ENCODE results near the gene SLC8A3. TPM values are rescaled to one million over a fixed set of nuclear protein-coding genes. Genes with fewer than 3 reads are reported as not detected.

The SLC8A3 gene
- total RNA-seq, 1 experiment from 2014 or later: not detected

DNA sequence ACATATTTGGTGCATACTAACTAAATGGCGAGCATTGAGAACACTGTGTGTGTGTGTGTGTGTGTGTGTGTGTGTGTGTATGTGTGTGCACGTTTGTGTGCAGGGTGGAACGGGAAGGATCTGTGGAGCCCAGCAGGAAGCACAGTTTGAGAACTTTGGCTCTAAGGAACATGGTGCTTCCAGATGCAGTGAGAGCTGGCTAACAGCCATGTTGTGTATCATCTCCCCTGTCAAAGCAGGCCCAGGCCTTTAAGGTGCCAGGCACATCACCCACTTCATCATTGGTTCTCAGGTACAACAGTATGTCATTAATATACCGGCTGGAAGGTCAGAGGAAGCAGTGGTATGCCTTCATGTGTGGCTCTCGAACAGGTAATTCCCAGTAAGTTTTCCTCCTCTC lies 72.5 kb downstream of the SLC8A3 start:
- peaks cover 64% of the 10 kb centered on the region for H3K27me3 ChIP-seq (ENCODE audit: insufficient read depth, low read length)
- intact Hi-C loops (cut with micrococcal nuclease): no loop called here
- ChIA-PET CTCF (no interaction called here), RAD21 (ENCODE audit: low non-redundant PET in 1 of 2, low total read pairs in 2 of 2, uncharacterized antibody in 2 of 2, unreplicated experiment in 2 of 2) (no interaction called here), POLR2A (no interaction called here)
- no peaks in the 10 kb centered on the region for H3K9me2 ChIP-seq (ENCODE audit: insufficient read depth)
- DNase-seq (ENCODE audit: low read depth, low spot score): no peak
- no peaks in the 10 kb centered on the region for H3K79me2 ChIP-seq (ENCODE audit: insufficient read depth, low read length)
- H3K4me2 ChIP-seq (ENCODE audit: low read length): no peak overlapping the region
- no peaks in the 10 kb centered on the region for H3K36me3 ChIP-seq (ENCODE audit: control insufficient read depth in 1 of 2, insufficient read depth in 2 of 2, low read length in 2 of 2)
- H4K20me1 ChIP-seq (ENCODE audit: insufficient read depth): no peaks in the 10 kb centered on the region
- no peak overlapping the region for H3K4me3 ChIP-seq (replicated peaks in 1 of 2; ENCODE audit: low read depth in 1 of 2, low read length in 2 of 2)
- no peak overlapping the region for H3K27ac ChIP-seq (ENCODE audit: low read depth, low read length)
- no peaks in the 10 kb centered on the region for H3K4me1 ChIP-seq (ENCODE audit: control insufficient read depth in 1 of 2, insufficient read depth in 2 of 2, low read length in 2 of 2)
- no peaks in the 10 kb centered on the region for H3K9me3 ChIP-seq (ENCODE audit: control insufficient read depth in 1 of 2, insufficient read depth in 1 of 2, low read depth in 1 of 2, low read length in 2 of 2)
- no peak overlapping the region for H2AFZ ChIP-seq (ENCODE audit: low read depth, low read length, poor library complexity, severe bottlenecking)
- TF ChIP-seq, protein P1, sequence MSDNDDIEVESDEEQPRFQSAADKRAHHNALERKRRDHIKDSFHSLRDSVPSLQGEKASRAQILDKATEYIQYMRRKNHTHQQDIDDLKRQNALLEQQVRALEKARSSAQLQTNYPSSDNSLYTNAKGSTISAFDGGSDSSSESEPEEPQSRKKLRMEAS (IDR thresholded peaks at IDR 0.05): no peak
- TF ChIP-seq, protein P2, sequence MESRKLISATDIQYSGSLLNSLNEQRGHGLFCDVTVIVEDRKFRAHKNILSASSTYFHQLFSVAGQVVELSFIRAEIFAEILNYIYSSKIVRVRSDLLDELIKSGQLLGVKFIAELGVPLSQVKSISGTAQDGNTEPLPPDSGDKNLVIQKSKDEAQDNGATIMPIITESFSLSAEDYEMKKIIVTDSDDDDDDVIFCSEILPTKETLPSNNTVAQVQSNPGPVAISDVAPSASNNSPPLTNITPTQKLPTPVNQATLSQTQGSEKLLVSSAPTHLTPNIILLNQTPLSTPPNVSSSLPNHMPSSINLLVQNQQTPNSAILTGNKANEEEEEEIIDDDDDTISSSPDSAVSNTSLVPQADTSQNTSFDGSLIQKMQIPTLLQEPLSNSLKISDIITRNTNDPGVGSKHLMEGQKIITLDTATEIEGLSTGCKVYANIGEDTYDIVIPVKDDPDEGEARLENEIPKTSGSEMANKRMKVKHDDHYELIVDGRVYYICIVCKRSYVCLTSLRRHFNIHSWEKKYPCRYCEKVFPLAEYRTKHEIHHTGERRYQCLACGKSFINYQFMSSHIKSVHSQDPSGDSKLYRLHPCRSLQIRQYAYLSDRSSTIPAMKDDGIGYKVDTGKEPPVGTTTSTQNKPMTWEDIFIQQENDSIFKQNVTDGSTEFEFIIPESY (IDR thresholded peaks at IDR 0.05; ENCODE audit: extremely low read depth, insufficient replicate concordance, low read length): no peak
- TF ChIP-seq JUND (IDR thresholded peaks at IDR 0.05) (no peak), FOSL1 (IDR thresholded peaks at IDR 0.05; ENCODE audit: low read depth) (no peak), CEBPB (IDR thresholded peaks at IDR 0.05; ENCODE audit: low read depth) (no peak)
- TF ChIP-seq, protein P3, sequence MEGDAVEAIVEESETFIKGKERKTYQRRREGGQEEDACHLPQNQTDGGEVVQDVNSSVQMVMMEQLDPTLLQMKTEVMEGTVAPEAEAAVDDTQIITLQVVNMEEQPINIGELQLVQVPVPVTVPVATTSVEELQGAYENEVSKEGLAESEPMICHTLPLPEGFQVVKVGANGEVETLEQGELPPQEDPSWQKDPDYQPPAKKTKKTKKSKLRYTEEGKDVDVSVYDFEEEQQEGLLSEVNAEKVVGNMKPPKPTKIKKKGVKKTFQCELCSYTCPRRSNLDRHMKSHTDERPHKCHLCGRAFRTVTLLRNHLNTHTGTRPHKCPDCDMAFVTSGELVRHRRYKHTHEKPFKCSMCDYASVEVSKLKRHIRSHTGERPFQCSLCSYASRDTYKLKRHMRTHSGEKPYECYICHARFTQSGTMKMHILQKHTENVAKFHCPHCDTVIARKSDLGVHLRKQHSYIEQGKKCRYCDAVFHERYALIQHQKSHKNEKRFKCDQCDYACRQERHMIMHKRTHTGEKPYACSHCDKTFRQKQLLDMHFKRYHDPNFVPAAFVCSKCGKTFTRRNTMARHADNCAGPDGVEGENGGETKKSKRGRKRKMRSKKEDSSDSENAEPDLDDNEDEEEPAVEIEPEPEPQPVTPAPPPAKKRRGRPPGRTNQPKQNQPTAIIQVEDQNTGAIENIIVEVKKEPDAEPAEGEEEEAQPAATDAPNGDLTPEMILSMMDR (IDR thresholded peaks at IDR 0.05 in 2 of 3, conservative IDR thresholded peaks at IDR 0.05 in 1 of 3; ENCODE audit: borderline replicate concordance in 1 of 3, insufficient read depth in 1 of 3, low read depth in 2 of 3, low read length in 2 of 3): no peak
- TF ChIP-seq, protein P4, sequence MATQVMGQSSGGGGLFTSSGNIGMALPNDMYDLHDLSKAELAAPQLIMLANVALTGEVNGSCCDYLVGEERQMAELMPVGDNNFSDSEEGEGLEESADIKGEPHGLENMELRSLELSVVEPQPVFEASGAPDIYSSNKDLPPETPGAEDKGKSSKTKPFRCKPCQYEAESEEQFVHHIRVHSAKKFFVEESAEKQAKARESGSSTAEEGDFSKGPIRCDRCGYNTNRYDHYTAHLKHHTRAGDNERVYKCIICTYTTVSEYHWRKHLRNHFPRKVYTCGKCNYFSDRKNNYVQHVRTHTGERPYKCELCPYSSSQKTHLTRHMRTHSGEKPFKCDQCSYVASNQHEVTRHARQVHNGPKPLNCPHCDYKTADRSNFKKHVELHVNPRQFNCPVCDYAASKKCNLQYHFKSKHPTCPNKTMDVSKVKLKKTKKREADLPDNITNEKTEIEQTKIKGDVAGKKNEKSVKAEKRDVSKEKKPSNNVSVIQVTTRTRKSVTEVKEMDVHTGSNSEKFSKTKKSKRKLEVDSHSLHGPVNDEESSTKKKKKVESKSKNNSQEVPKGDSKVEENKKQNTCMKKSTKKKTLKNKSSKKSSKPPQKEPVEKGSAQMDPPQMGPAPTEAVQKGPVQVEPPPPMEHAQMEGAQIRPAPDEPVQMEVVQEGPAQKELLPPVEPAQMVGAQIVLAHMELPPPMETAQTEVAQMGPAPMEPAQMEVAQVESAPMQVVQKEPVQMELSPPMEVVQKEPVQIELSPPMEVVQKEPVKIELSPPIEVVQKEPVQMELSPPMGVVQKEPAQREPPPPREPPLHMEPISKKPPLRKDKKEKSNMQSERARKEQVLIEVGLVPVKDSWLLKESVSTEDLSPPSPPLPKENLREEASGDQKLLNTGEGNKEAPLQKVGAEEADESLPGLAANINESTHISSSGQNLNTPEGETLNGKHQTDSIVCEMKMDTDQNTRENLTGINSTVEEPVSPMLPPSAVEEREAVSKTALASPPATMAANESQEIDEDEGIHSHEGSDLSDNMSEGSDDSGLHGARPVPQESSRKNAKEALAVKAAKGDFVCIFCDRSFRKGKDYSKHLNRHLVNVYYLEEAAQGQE (IDR thresholded peaks at IDR 0.05; ENCODE audit: low read depth): no peak
- no TSS peak for BruUV-seq (replicated peaks)
- ATAC-seq: no peak
- H3K9ac ChIP-seq (ENCODE audit: low read length): no peak overlapping the region
